IMR-90 (cell line): ENCODE measurements around the gene SMARCA5. TPM values are rescaled to one million over a fixed set of nuclear protein-coding genes. Genes with fewer than 3 reads are reported as not detected.

ENCODE experiments used
- ATAC-seq: fragments of 200-7000 bp; cut with Tn5 transposase; 2 replicates; pipeline ENCODE4 v1.9.1; 2020; ENCODE audit warnings: low read depth, mild to moderate bottlenecking, moderate library complexity
- BruUV-seq: library from RNA; stranded (reverse); fragments of 400-500 nt; replicated peaks from 2 replicates; lab custom pipeline; 2021; lab: Mats Ljungman, UMichigan
- CTCF ChIA-PET: fragments of 300-600 bp; formaldehyde crosslinking; extraction: SDS; loops from one replicate; lab custom pipeline; 2021; ENCODE audit warnings: antibody characterized with exemption; lab: Yijun Ruan, JAX
- POLR2A ChIA-PET: fragments of 300-600 bp; sonication (Branson Sonifier 250); formaldehyde crosslinking; loops from one replicate; lab custom pipeline; 2022; ENCODE audit warnings: antibody characterized with exemption; ENCODE audit not compliant: unreplicated experiment; lab: Charles Lee
- DNase-seq: peaks from one replicate; pipeline ENCODE4 v3.0.0; 2013
- H2AFZ ChIP-seq: replicated peaks from 2 replicates; pipeline ENCODE3; 2013; ENCODE audit warnings: low read length, mild to moderate bottlenecking; ENCODE audit not compliant: poor library complexity
- H2AK5ac ChIP-seq: 2 replicates; pipeline ENCODE4 v1.6.1; 2013; ENCODE audit warnings: low read depth, low read length, inconsistent platforms
- H2AK9ac ChIP-seq: replicated peaks from 2 replicates; pipeline ENCODE3; 2013; ENCODE audit warnings: mild to moderate bottlenecking, low read depth, low read length, moderate library complexity; ENCODE audit not compliant: poor library complexity
- H2BK120ac ChIP-seq: 2 replicates; pipeline ENCODE4 v1.6.1; 2013; ENCODE audit warnings: low read depth, low read length, inconsistent platforms
- H2BK15ac ChIP-seq: 3 replicates; pipeline ENCODE4 v1.6.1; 2013; ENCODE audit warnings: low read depth, low read length, inconsistent platforms
- H2BK20ac ChIP-seq: 2 replicates; pipeline ENCODE4 v1.6.1; 2013; ENCODE audit warnings: low read depth, mild to moderate bottlenecking, inconsistent platforms, low read length, moderate library complexity
- H2BK5ac ChIP-seq: 2 replicates; pipeline ENCODE4 v1.6.1; 2013; ENCODE audit warnings: mild to moderate bottlenecking, low read depth, low read length, inconsistent platforms; ENCODE audit not compliant: poor library complexity, severe bottlenecking
- H3K14ac ChIP-seq: replicated peaks from 2 replicates; pipeline ENCODE4 v1.6.1; 2013; ENCODE audit warnings: low read depth, low read length, inconsistent platforms
- H3K18ac ChIP-seq: 2 replicates; pipeline ENCODE4 v1.6.1; 2013; ENCODE audit warnings: low read depth, low read length, control low read depth
- H3K23ac ChIP-seq: 2 replicates; pipeline ENCODE4 v1.6.1; 2013; ENCODE audit warnings: low read depth, low read length, inconsistent platforms
- H3K27ac ChIP-seq: 2 replicates; pipeline ENCODE4 v1.5.1; 2013; ENCODE audit warnings: mild to moderate bottlenecking, control low read depth, low read length; ENCODE audit not compliant: insufficient read depth
- H3K27me3 ChIP-seq: 2 replicates; pipeline ENCODE4 v1.6.1; 2013; ENCODE audit warnings: low read length; ENCODE audit not compliant: control insufficient read depth, insufficient read depth
- H3K36me3 ChIP-seq: 2 replicates; pipeline ENCODE4 v1.6.1; 2013; ENCODE audit warnings: low read length, mixed read lengths; ENCODE audit not compliant: control insufficient read depth, insufficient read depth
- H3K4ac ChIP-seq: 2 replicates; pipeline ENCODE4 v1.6.1; 2013; ENCODE audit warnings: low read depth, low read length, inconsistent platforms
- H3K4me1 ChIP-seq: 2 replicates; pipeline ENCODE4 v1.6.1; 2013; ENCODE audit warnings: low read length, mixed read lengths; ENCODE audit not compliant: control insufficient read depth, insufficient read depth
- H3K4me2 ChIP-seq: 2 replicates; pipeline ENCODE4 v1.6.1; 2013; ENCODE audit warnings: low read depth, mild to moderate bottlenecking, control low read depth, low read length, moderate library complexity
- H3K4me3 ChIP-seq: 2 replicates; pipeline ENCODE4 v1.5.1; 2013; ENCODE audit warnings: low read depth, mild to moderate bottlenecking, control low read depth, low read length, moderate library complexity; ENCODE audit not compliant: insufficient read depth
- H3K56ac ChIP-seq: 2 replicates; pipeline ENCODE4 v1.6.1; 2013; ENCODE audit warnings: low read length, inconsistent platforms; ENCODE audit not compliant: insufficient read depth; ENCODE audit errors: extremely low read depth
- H3K79me1 ChIP-seq, 2 experiments: 2 replicates each; pipeline ENCODE4 v1.6.1; 2013; ENCODE audit warnings: low read length in 2 of 2, inconsistent platforms in 1 of 2, low read depth in 1 of 2
- H3K9ac ChIP-seq: 2 replicates; pipeline ENCODE4 v1.6.1; 2013; ENCODE audit warnings: low read depth, low read length, control low read depth
- H3K9me1 ChIP-seq: 2 replicates; pipeline ENCODE4 v1.6.1; 2013; ENCODE audit warnings: low read length, inconsistent platforms; ENCODE audit not compliant: insufficient read depth
- H3K9me3 ChIP-seq: 2 replicates; pipeline ENCODE4 v1.6.1; 2013; ENCODE audit warnings: low read length; ENCODE audit not compliant: control insufficient read depth, insufficient read depth
- H4K20me1 ChIP-seq: 2 replicates; pipeline ENCODE4 v1.6.1; 2013; ENCODE audit warnings: low read length, inconsistent platforms; ENCODE audit not compliant: insufficient read depth
- H4K5ac ChIP-seq: 2 replicates; pipeline ENCODE4 v1.6.1; 2013; ENCODE audit warnings: mild to moderate bottlenecking, low read depth, low read length, control low read depth
- H4K8ac ChIP-seq, 2 experiments: 2 replicates each; pipeline ENCODE4 v1.6.1; 2013; ENCODE audit warnings: low read depth in 2 of 2, low read length in 2 of 2, control low read depth in 1 of 2, inconsistent platforms in 1 of 2
- H4K91ac ChIP-seq: 2 replicates; pipeline ENCODE4 v1.6.1; 2013; ENCODE audit warnings: low read depth, low read length, inconsistent platforms; ENCODE audit not compliant: insufficient read depth
- CEBPB ChIP-seq: IDR thresholded peaks from 2 replicates; pipeline ENCODE4 v1.6.1; 2012; ENCODE audit warnings: low read depth, low read length, improper control_type of control experiment
- FOS ChIP-seq: fragments of 150-350 bp; IDR thresholded peaks from 2 replicates; pipeline ENCODE4 v1.6.1; 2016; ENCODE audit warnings: low read depth, low read length
- MXI1 ChIP-seq: IDR thresholded peaks from 2 replicates; pipeline ENCODE4 v1.6.1; 2012; ENCODE audit warnings: low read depth, mild to moderate bottlenecking, low read length, moderate library complexity, borderline replicate concordance
- NFE2L2 ChIP-seq: fragments of 150-350 bp; IDR thresholded peaks from 2 replicates; pipeline ENCODE4 v1.6.1; 2016; ENCODE audit warnings: low read depth, mild to moderate bottlenecking, low read length
- WGBS, 2 experiments: methylation state at CpG; one replicate each; pipeline versions ENCODE4 v1.1.5 to v1.1.7; 2013; ENCODE audit warnings: missing lambda C conversion rate in 2 of 2; ENCODE audit not compliant: insufficient read length in 1 of 2; ENCODE audit errors: extremely low coverage in 2 of 2; 5-methylcytosine and 5-hydroxymethylcytosine counted together
- dilution Hi-C: fragments of 300-500 bp; cut with HindIII; formaldehyde crosslinking; loops from one replicate; pipeline ENCODE4 v1.14.3; 2018; ENCODE audit warnings: low sequenced_read_pairs; ENCODE audit not compliant: unreplicated experiment
- in situ Hi-C: fragments of 300-500 bp; cut with MboI; formaldehyde crosslinking; loops from 3 replicates; pipeline ENCODE4 v1.14.3; 2019; ENCODE audit warnings: low sequenced_read_pairs, inconsistent platforms, mixed read lengths
- intact Hi-C: fragments of 100-400 bp; cut with micrococcal nuclease; formaldehyde crosslinking; loops from 2 replicates; pipeline ENCODE4 v1.10.0; 2022
- polyA plus RNA-seq, 3 experiments: library from polyadenylated mRNA; depleted of rRNA; stranded (reverse); fragments of >200 nt; gene quantifications; 2 replicates each; pipeline ENCODE4 v1.2.3, GENCODE V29; 2012; ENCODE audit warnings: low replicate concordance in 1 of 3
- total RNA-seq: library from RNA; depleted of rRNA; stranded (reverse); fragments of >200 nt; gene quantifications from 2 replicates; pipeline ENCODE4 v1.2.3, GENCODE V29; 2012
- TF ChIP-seq, protein P1 (sequence below): fragments of 150-350 bp; IDR thresholded peaks from 2 replicates; pipeline ENCODE4 v1.6.1; 2017; ENCODE audit warnings: mild to moderate bottlenecking, antibody characterized with exemption, low read length, low read depth

SMARCA5 gene
- total and polyA plus RNA-seq, 2 of the 4 experiments (the other 2 are of a cell fraction), result 11.5 to 14.7 TPM

GRCh38 chr4:143514497-143514896 lies 995 bp downstream of the SMARCA5 start:
- ChIA-PET POLR2A (interaction anchor here (0.6 kb wide), 1 partner anchor 11 kb away, joined by 3 read pairs; no protein-coding TSS in a partner anchor), CTCF (no interaction called here)
- no peak overlapping the region for H2AK5ac ChIP-seq
- peak overlapping the region; percentile 94 for H3K4me2 ChIP-seq
- no CpG with 5 or more reads among the region's 18 CpGs for WGBS, 2 experiments
- TF ChIP-seq MXI1 (no peak), FOS (no peak), NFE2L2 (no peak), CEBPB (no peak)
- TF ChIP-seq, protein P1, sequence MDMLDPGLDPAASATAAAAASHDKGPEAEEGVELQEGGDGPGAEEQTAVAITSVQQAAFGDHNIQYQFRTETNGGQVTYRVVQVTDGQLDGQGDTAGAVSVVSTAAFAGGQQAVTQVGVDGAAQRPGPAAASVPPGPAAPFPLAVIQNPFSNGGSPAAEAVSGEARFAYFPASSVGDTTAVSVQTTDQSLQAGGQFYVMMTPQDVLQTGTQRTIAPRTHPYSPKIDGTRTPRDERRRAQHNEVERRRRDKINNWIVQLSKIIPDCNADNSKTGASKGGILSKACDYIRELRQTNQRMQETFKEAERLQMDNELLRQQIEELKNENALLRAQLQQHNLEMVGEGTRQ, result no peak
- no peaks in the 10 kb centered on the region for H3K4me1 ChIP-seq
- peak overlapping the region; percentile 45; the same call in 1 of the 2 replicates for H4K5ac ChIP-seq
- H2BK20ac ChIP-seq, result no peak overlapping the region
- no peak overlapping the region for H2BK120ac ChIP-seq
- H4K8ac ChIP-seq, result peak overlapping the region; percentile 2 to 94; a peak in 2 of 4 replicates
- ATAC-seq, result peak; percentile 15
- peaks cover 26% of the 10 kb centered on the region for H4K20me1 ChIP-seq
- intact Hi-C loops, result no loop called here
- no peak overlapping the region for H2BK15ac ChIP-seq
- peak overlapping the region; percentile 90 for H2AK9ac ChIP-seq
- no peaks in the 10 kb centered on the region for H3K9me1 ChIP-seq
- BruUV-seq, result no TSS peak
- dilution Hi-C loops, result no loop called here
- in situ Hi-C loops, result no loop called here
- peak overlapping the region; percentile 5; the same call in 1 of the 2 replicates for H3K18ac ChIP-seq
- peak overlapping the region; percentile 98 for H2AFZ ChIP-seq
- peak; percentile 48 for DNase-seq
- H3K9me3 ChIP-seq, result no peaks in the 10 kb centered on the region
- peak overlapping the region; percentile 91 for H3K4ac ChIP-seq
- peak overlapping the region; percentile 86 for H3K27ac ChIP-seq
- peaks cover 5 to 9% of the 10 kb centered on the region in 2 experiments; a peak in 2 of 4 replicates for H3K79me1 ChIP-seq
- H3K36me3 ChIP-seq, result peaks cover 6% of the 10 kb centered on the region
- H3K9ac ChIP-seq, result peak overlapping the region; percentile 89
- peak overlapping the region; percentile 19; the same call in 1 of the 2 replicates for H4K91ac ChIP-seq
- peak overlapping the region; percentile 63 for H3K4me3 ChIP-seq
- peak overlapping the region; percentile 88 for H2BK5ac ChIP-seq
- H3K23ac ChIP-seq, result peak overlapping the region; percentile 84
- H3K14ac ChIP-seq, result peak overlapping the region; percentile 16; the same call in 1 of the 2 replicates
- no peaks in the 10 kb centered on the region for H3K27me3 ChIP-seq
- H3K56ac ChIP-seq, result peak overlapping the region; percentile 86; the same call in 1 of the 2 replicates
